Sciatic nerve (tissue), 2 donors: ENCODE results near the gene PAIP1. TPM values are rescaled to one million over a fixed set of nuclear protein-coding genes. Genes with fewer than 3 reads are reported as not detected.

Experiments used
- ATAC-seq: fragments of 200-7000 bp; cut with Tn5 transposase; one replicate; pipeline ENCODE4 v1.9.1; 2020; ENCODE audit warnings: mild to moderate bottlenecking, moderate library complexity
- DNase-seq: peaks from one replicate; pipeline ENCODE4 v3.0.0-alpha.2; 2020; ENCODE audit warnings: low spot score
- intact Hi-C: fragments of 100-400 bp; cut with DNase I; formaldehyde crosslinking; loops from one replicate; pipeline ENCODE4 v1.14.2; 2022
- total RNA-seq: library from RNA; stranded (reverse); fragmentation: NEBNext Ultra II Directional; extraction: Animal tissue kit (Norgen Biotek cat#: 25700); gene quantifications from one replicate; pipeline ENCODE4 v1.2.1, GENCODE V29; 2021
- donor health status: DM: no; HTN: no; CAD: no.
- donor health status: DM: no; HTN: no; CAD: no.

Gene PAIP1
- total RNA-seq, 1 donor from 2014 or later, result 64.1 TPM

DNA sequence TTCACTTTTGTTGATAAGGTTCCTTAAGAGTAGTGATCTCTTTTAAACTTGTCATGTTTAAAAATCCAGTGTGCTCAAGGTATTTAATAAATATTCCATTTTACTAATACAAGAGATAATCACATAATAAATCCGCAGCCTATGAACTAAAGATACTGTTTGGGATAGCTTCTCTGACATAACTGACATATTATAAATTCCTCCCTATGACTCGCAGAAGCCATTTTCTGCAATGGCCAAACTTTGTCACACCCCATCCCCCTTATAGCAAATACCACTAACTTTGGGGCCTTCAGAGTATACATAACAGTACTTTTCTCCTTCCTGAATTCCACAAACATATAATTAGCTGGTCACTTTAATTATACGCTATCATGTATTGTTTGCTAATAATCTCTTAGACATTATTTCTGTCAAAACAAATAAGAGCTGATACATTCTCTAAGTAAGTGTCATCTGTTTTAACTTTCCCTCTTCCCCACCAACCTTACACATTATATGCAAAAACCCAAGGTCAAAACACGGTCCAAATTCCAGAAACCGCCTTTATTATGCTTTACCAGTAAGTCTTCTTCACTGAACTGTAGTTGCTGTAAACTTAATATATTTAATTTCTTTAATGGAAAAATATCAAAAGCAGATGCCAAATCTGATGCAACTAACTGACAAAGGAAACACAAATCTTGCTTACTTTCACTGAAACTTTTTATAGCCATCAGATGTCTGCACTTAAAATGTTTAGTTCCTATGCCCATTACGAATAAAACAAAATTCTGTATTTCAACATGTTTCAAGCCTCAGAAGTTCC is 74.2 kb downstream of the PAIP1 start:
- ATAC-seq (no peak), DNase-seq (no peak)
- intact Hi-C loops, result no loop called here

Other genes with a start within 250 kb of the PAIP1 start
- gene HMGCS1, start 243.7 kb downstream of the PAIP1 start, total RNA-seq, result 115 TPM
- 10.4 TPM for gene CCL28, start 144.7 kb downstream of the PAIP1 start, total RNA-seq
- 12.1 TPM for gene TMEM267, start 73.2 kb downstream of the PAIP1 start, total RNA-seq
- gene C5orf34, start 41.9 kb downstream of the PAIP1 start, total RNA-seq, result 1.5 TPM
- 38.1 TPM for gene NNT, start 46.1 kb upstream of the PAIP1 start, total RNA-seq